ENCODE data around the gene KRT15. TPM values are rescaled to one million over a fixed set of nuclear protein-coding genes. Genes with fewer than 3 reads are reported as not detected.

KRT15 gene
- polyA plus RNA-seq, 1 of the 3 experiments (the other 2 are of a cell fraction) = 16.9 TPM

- H4K20me1 ChIP-seq (ENCODE audit: insufficient read depth) = no peaks in the 10 kb centered on the region
- H3K9me2 ChIP-seq = no peaks in the 10 kb centered on the region
- TF ChIP-seq ELF1 (IDR thresholded peaks at IDR 0.05) (no peak), PBX3 (IDR thresholded peaks at IDR 0.05) (peak; percentile 67), MAX (IDR thresholded peaks at IDR 0.05; ENCODE audit: low read depth) (peak; percentile 69; the same call in 1 of the 2 replicates), SIN3A (IDR thresholded peaks at IDR 0.05; ENCODE audit: borderline replicate concordance, low read depth, low read length) (no peak), CHD2 (IDR thresholded peaks at IDR 0.05; ENCODE audit: low read length, partially characterized antibody) (peak; percentile 10), TCF12 (IDR thresholded peaks at IDR 0.05) (peak; percentile 73), EP300 (IDR thresholded peaks at IDR 0.05; ENCODE audit: borderline replicate concordance in 1 of 2, low read depth in 1 of 2, low read length in 1 of 2) (peak; percentile 35 to 62; a peak in 3 of 4 replicates), MXI1 (IDR thresholded peaks at IDR 0.05; ENCODE audit: low read depth, low read length) (peak; percentile 54; the same call in 1 of the 2 replicates), FOXJ3 (CRISPR knock-in tag; IDR thresholded peaks at IDR 0.05) (peak; percentile 86), JUND (IDR thresholded peaks at IDR 0.05) (0 out of 2 replicates have a peak, but pooled peaks have one; percentile 12), NFIC (IDR thresholded peaks at IDR 0.05; ENCODE audit: borderline replicate concordance) (peak; percentile 84), TAF1 (IDR thresholded peaks at IDR 0.05; ENCODE audit: borderline replicate concordance, low read depth, low read length) (no peak), FOSL2 (IDR thresholded peaks at IDR 0.05; ENCODE audit: borderline replicate concordance, low read depth) (peak; percentile 50; the same call in 1 of the 2 replicates), GATA2 (CRISPR knock-in tag; IDR thresholded peaks at IDR 0.05) (peak; percentile 99), CTCF (IDR thresholded peaks at IDR 0.05) (no peak), USF1 (IDR thresholded peaks at IDR 0.05; ENCODE audit: borderline replicate concordance, low read depth) (no peak), RAD21 (IDR thresholded peaks at IDR 0.05; ENCODE audit: low read length) (peak; percentile 52), RCOR1 (IDR thresholded peaks at IDR 0.05; ENCODE audit: low read length) (peak; percentile 48; the same call in 1 of the 2 replicates), SMC3 (IDR thresholded peaks at IDR 0.05; ENCODE audit: low read depth, low read length) (peak; percentile 29; the same call in 1 of the 2 replicates), TEAD4 (IDR thresholded peaks at IDR 0.05; ENCODE audit: borderline replicate concordance, insufficient read depth) (no peak)
- 42% methylated on average over 11 of the region's 19 CpGs for WGBS (ENCODE audit: low lambda C conversion rate)
- H3K9me3 ChIP-seq = no peaks in the 10 kb centered on the region
- H2AFZ ChIP-seq (ENCODE audit: low read depth) = peak overlapping the region; percentile 45; the same call in 1 of the 2 replicates
- H3K9ac ChIP-seq = peak overlapping the region; percentile 20
- peak overlapping the region; percentile 45 to 86 for H3K27ac ChIP-seq (ENCODE audit: low read depth in 2 of 2, low read length in 1 of 2)
- POLR2A ChIA-PET = interaction anchor here (1.2 to 1.3 kb wide), 2 partner anchors 24 to 166 kb away, joined by 3 to 9 read pairs; no protein-coding TSS in a partner anchor
- no peaks in the 10 kb centered on the region for H3K79me2 ChIP-seq (ENCODE audit: insufficient read depth)
- peak overlapping the region; percentile 6 to 17; a peak in 1 of 4 replicates for H3K4me3 ChIP-seq (ENCODE audit: low read depth in 2 of 2, low read length in 1 of 2)
- CTCF ChIA-PET = interaction anchor here (0.6 to 10.6 kb wide), 11 partner anchors 9 to 1072 kb away, joined by 3 to 144 read pairs (median 4); no protein-coding TSS in a partner anchor
- peak overlapping the region; percentile 66 for H3K4me2 ChIP-seq
- peak; percentile 80 for DNase-seq
- H3K4me1 ChIP-seq (ENCODE audit: control insufficient read depth in 1 of 2, insufficient read depth in 2 of 2, low read depth in 1 of 2, low read length in 1 of 2) = peaks cover 42 to 61% of the 10 kb centered on the region in 2 experiments
- no peaks in the 10 kb centered on the region for H3K27me3 ChIP-seq (ENCODE audit: insufficient read depth)
- no peaks in the 10 kb centered on the region for H3K36me3 ChIP-seq (replicated peaks in 1 of 2; ENCODE audit: control insufficient read depth in 1 of 2, insufficient read depth in 2 of 2, low read length in 1 of 2)
- peaks cover 2% of the 10 kb centered on the region for H3F3A ChIP-seq (replicated peaks; ENCODE audit: insufficient read depth)
Observed at GRCh38 chr17:41523787-41524186, 5.1 kb upstream of the KRT15 start.

Data from SK-N-SH (cell line).